IPS-18c (cell line): ENCODE results near the gene DTD1.

ENCODE experiments used
- H3K4me3 ChIP-seq: 2 replicates; pipeline ENCODE4 v1.7.0; 2013; ENCODE audit warnings: low read depth, mild to moderate bottlenecking, low read length, moderate library complexity; ENCODE audit not compliant: insufficient read depth
- H3K9me3 ChIP-seq: one replicate; pipeline ENCODE4 v1.6.1; 2013; ENCODE audit warnings: mild to moderate bottlenecking, low read length, moderate library complexity; ENCODE audit not compliant: control insufficient read depth, insufficient read depth

Gene DTD1

DNA sequence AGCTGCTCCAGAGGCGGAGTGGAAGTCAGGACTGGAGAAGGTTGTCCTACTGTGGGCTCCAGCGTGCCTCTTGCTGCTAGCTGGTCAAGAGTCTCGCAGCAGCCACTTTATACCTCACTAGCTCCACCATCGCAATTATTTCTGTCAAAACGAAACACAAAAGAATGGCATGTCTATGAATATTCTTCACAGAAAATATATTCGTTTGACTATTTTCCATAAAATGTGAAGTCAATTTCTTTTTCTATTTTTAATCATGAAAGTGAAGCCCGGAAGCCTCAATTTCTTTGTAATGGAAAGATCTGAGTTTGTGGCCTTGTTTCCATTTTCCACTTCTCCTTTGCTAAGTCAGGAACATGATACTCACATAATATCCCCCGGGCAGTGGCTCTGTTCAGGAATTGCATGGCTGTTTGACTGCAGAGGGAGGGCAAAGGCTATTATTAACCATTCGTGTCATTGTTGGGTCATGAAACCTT is 51.7 kb downstream of the DTD1 start:
- no peaks in the 10 kb centered on the region for H3K9me3 ChIP-seq
- no peak overlapping the region for H3K4me3 ChIP-seq

- no peaks in the 10 kb centered on the region for H3K9me3 ChIP-seq
- no peak overlapping the region for H3K4me3 ChIP-seq
Measured at GRCh38 chr20:18645196-18645745, 57.4 kb downstream of the DTD1 start.

GRCh38 chr20:18645851-18646250 is 58.0 kb downstream of the DTD1 start:
- Histone ChIP-seq H3K4me3 (no peak overlapping the region), H3K9me3 (no peaks in the 10 kb centered on the region)

- Histone ChIP-seq H3K4me3 (no peak overlapping the region), H3K9me3 (no peaks in the 10 kb centered on the region)
Measured at GRCh38 chr20:18647777-18648176, 59.9 kb downstream of the DTD1 start.

GRCh38 chr20:18650224-18650623 is 62.4 kb downstream of the DTD1 start:
- no peak overlapping the region for H3K4me3 ChIP-seq
- no peaks in the 10 kb centered on the region for H3K9me3 ChIP-seq

GRCh38 chr20:18653736-18654447 is 66.0 kb downstream of the DTD1 start:
- Histone ChIP-seq H3K4me3 (no peak overlapping the region), H3K9me3 (no peaks in the 10 kb centered on the region)

- Histone ChIP-seq H3K9me3 (no peaks in the 10 kb centered on the region), H3K4me3 (no peak overlapping the region)
Measured at GRCh38 chr20:18654448-18654773, 66.6 kb downstream of the DTD1 start.

DNA sequence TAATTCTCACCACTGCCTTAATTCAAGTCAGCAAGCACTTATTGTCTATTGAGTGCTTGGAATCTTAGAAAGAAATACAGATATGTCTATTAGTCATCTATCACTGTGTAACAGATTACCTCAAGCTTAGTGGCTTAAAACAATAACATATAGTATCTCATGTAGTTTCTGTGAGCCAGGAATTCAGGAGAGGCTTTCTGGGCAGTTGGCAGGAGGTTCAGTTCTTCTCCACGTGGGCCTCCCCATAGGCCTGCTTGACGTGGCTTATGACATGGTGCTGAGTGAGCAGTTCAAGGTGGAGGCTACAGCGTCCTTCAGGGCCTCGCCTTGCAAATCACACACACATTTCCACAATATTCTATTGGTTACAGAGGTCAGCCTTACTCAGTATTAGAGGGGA is 69.7 kb downstream of the DTD1 start:
- Histone ChIP-seq H3K9me3 (no peaks in the 10 kb centered on the region), H3K4me3 (no peak overlapping the region)

DNA sequence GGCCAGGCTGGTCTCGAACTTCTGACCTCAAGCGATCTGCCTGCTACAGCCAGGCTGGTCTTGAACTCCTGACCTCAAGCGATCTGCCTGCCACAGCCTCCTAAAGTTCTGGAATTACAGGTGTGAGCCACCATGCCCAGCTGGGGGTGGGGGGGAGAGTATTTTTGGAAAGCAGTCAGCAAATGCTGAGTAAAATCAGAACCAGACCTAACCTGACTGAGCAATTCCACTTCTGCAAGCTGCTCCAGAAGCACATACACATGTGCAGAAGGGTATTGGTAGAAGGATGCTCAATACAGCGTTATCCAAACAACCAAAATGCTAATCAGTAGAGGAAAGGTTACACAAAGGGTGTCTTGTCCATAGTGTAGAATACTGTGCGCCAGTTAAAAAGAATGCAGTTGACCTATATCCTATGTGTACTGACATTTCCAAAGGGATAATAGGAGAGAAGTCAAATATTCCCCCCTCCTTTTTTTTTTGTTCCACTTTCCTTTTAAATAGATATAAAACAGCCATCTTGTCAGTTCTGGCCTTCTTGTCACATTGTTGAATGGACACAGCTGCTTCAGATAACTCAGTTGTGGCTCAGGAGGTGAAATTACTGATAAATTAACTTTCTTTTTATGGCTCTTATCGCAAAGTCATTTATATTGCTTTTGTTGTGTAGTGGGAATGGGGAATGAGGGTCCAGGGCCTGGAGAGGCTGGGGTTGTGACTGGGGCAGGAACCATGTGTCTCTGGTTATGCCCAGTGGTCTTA is 74.6 kb downstream of the DTD1 start:
- Histone ChIP-seq H3K4me3 (no peak overlapping the region), H3K9me3 (no peaks in the 10 kb centered on the region)

- H3K9me3 ChIP-seq = no peaks in the 10 kb centered on the region
- H3K4me3 ChIP-seq = no peak overlapping the region
Measured at GRCh38 chr20:18663932-18664331, 76.1 kb downstream of the DTD1 start.

DNA sequence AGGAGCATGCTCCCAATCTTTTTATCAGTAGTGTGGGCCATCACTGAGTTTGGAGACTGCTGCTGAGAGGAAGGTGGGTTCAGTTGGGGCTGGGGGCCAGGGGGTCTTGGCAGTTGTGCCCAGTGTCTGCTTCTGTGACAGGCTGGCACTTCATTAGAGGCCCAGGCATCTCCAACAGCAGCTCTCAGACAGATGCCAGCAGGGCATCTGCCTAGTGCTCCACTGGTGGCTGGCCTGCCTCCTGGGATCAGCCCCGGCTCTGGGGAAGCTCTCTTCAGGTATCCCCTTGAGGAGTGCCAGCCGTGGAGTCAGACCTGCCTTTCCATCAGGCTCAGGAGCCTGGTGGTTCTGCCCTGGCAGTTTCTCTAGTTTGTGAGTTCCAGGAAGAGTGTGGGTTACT is 77.3 kb downstream of the DTD1 start:
- Histone ChIP-seq H3K4me3 (no peak overlapping the region), H3K9me3 (no peaks in the 10 kb centered on the region)

DNA sequence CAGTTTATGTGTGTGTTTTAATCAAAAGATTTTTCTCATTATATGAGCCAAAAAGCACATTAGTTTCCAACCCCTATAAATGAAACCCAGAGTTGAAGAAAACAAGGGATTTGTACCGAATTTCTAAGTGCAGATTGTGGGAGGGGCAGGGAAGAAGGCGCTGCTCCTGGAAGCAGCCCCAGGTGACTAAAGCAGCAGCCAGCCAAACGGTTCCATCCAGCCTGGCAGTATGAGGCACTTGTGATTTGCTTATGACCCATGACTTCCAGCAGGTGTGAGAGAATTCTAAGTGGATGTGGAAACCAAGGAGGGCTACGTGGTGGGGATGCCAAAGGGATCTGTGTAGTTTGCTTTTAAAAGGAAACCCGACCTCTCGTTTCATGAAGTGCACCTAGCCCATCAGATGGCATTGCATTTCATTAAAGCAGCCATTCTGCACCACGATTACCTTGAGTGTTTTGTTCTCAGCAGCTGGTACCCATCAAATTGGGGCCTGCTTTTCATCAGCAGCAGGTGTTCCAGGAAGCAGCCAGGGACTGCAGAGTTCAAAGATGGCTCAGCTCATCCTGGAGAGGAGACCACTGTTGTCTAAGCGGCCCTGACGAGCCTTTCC is 79.1 kb downstream of the DTD1 start:
- H3K4me3 ChIP-seq = no peak overlapping the region

DNA sequence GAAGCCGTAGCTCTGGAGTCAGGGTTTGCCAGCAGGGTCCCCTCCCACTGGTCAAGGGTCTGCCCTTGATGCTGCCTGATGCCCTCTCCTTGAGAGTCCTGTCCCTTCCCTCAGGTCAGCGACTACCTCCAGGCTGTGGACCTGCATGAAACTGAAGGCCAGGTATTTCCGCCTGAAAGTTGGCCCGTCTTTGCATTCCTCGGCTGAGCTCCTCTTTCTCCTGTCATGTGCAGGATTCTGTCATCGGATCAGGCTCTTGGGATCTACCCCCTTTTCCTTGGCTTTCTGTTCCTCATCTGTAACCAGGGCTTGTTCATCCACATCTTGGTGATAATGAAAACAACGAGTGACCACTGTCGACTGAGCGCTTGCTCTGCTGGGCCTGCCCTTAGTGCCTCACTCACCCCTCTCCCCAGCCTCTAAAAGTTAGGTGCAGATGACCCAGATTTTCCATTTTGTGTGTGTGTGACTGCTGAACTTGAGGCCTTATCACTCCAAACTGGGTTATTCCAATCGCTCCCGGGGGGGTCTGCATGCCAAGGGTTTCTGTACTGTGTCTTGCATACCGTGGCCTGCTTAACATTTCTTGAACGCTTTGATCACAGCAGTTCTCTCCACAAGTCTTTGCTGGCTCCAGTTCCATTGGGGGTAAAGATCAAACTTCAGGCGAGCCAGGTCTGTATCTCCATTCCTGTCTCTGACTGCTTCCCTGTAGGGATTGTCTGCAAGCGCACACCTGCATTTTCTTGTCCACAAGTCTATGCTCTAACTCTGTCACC is 81.6 kb downstream of the DTD1 start:
- Histone ChIP-seq H3K4me3 (no peak overlapping the region), H3K9me3 (no peaks in the 10 kb centered on the region)

More for the DNA sequence above, 79.1 kb downstream of the DTD1 start:
- no peaks in the 10 kb centered on the region for H3K9me3 ChIP-seq

GRCh38 chr20:18671203-18671710 is 83.4 kb downstream of the DTD1 start:
- Histone ChIP-seq H3K9me3 (no peaks in the 10 kb centered on the region), H3K4me3 (no peak overlapping the region)

DNA sequence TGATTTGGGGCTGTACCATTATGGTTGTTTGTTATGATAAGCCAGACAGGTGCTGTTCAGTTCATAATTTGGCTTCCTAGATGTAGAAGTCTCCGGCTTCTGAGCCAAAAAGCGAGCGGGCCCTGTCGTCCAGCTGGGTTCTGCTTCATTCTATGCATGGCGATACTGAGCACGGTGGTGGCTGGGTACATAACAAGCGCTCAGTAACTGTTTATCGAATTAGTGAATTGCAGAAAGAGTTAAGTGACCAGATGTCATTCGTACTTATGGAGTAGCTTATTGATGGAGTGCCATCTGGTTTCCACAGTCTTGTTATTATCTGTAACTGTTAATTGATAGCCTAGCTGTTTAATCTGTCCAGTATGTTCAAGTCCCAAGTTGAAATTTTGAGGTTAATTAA is 85.0 kb downstream of the DTD1 start:
- no peaks in the 10 kb centered on the region for H3K9me3 ChIP-seq
- H3K4me3 ChIP-seq = no peak overlapping the region

- no peaks in the 10 kb centered on the region for H3K9me3 ChIP-seq
- H3K4me3 ChIP-seq = no peak overlapping the region
Measured at GRCh38 chr20:18676396-18676795, 88.5 kb downstream of the DTD1 start.

GRCh38 chr20:18677126-18677525 is 89.3 kb downstream of the DTD1 start:
- no peaks in the 10 kb centered on the region for H3K9me3 ChIP-seq
- H3K4me3 ChIP-seq = no peak overlapping the region
